HG03280 (cell line): ENCODE results near the gene MRM2.
"Not testable (repeated sequence)": the region's sequence is repeated elsewhere in the genome, so short reads cannot be mapped to it uniquely, and the experiment has no call there.

Experiments
- ATAC-seq: cut with Tn5 transposase; IDR thresholded peaks from one replicate; pipeline ENCODE4 v1.9.1; 2021; ENCODE audit warnings: mild to moderate bottlenecking, moderate library complexity; ENCODE audit not compliant: unreplicated experiment

MRM2 gene

DNA sequence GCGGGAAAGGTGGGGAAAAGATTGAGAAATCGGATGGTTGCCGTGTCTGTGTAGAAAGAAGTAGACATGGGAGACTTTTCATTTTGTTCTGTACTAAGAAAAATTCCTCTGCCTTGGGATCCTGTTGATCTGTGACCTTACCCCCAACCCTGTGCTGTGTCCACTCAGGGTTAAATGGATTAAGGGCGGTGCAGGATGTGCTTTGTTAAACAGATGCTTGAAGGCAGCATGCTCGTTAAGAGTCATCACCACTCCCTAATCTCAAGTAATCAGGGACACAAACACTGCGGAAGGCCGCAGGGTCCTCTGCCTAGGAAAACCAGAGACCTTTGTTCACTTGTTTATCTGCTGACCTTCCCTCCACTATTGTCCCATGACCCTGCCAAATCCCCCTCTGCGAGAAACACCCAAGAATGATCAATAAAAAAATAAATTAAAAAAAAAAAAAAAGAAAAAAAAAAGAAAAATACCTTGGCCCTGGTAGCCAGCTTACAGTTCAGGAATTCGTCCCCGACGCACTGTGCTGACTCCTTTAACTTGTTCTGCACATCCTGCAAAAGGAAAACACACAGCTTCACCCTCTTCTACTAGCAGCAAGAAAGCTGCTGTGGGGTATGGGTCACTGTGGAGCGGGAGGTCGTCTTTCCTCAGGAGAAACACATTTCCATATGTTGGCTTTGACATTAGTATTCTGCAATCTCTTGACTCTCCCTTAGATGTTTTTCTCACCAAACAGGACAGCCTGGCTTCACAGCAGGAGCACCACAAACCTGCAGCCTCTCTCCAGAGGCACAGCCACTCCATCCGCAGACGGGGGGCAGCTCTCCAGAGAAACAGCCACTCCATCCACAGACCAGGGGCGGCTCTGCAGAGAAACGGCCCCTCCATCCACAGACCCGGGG lies 27.3 kb upstream of the MRM2 start:
- not testable (repeated sequence) for ATAC-seq

DNA sequence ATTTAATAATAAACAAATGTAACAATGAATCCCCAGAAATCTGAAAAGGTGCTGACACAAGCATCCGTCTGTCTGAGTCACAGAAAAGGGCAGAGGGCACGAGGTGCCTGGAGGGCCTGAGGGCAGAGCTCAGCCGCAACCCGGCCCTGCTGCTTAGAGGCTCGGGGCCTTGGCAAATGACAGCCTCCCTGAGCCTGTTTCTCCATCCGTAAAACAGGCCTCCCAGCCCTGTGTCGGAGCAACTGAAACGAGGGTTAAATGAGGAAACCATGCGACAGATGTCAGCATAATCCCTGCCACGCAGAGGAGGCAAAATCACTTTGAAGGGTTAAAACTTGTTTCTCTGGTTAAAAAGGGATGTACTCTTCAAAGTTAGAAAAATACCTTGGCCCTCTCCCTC lies 24.9 kb upstream of the MRM2 start:
- ATAC-seq, result no peak

DNA sequence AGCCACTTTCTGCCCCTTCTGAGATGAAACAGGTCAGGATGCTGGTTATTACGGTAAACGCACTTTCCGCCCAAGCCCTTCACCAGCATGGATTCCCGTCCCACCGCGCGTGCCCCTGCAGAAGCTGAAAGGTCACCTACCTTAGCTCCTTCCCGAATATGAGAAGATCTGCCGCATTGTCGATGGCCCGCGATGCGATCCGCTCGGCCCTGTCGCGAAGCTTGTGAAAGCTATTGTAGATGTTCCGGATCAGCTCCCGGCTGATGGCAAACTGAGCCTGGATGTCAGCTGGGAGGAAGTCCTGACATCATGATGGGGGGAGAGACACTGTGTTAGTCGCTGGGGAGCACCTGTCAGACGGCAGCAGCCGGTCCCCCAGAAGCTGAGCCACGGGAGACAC lies 22.2 kb upstream of the MRM2 start:
- ATAC-seq, result no peak

DNA sequence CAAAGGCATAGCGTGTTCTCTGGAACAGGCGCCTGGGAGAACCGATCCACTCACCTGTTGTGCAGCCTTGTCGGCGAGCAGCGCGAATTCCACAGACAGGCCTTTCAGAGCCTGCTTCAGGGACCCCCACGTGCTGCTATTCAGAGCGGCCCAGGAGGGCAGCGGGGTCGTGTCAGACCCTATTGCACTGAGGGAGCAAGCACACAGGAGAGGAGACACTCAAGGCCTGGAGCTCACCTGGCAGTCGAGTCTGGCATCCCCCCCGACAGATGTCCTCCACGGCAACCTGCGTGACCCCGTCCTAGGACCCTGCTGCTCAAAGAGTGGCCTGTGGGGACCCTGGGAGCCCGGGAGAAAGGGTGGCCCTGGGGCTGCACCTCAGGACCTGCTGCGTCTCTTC lies 21.2 kb upstream of the MRM2 start:
- no peak for ATAC-seq

DNA sequence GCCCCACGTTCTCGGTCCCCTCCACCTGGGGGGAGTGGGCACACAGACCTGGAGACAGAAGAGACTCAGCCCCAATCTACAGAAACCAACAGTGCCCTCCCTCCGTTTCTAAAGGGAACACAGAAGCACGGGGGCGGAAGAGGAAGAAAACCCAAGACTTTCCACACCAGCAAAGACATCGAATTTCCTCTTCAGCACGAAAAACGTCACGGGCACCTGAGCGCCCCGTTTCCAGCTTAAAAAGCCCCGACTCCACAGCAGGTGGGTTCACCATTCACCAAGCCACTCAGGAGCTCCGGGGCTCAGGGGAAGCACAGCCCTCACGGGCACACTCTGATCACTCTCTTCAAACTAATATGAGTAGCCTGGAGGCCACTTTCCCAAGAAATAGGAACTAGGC lies 19.6 kb upstream of the MRM2 start:
- ATAC-seq, result no peak

DNA sequence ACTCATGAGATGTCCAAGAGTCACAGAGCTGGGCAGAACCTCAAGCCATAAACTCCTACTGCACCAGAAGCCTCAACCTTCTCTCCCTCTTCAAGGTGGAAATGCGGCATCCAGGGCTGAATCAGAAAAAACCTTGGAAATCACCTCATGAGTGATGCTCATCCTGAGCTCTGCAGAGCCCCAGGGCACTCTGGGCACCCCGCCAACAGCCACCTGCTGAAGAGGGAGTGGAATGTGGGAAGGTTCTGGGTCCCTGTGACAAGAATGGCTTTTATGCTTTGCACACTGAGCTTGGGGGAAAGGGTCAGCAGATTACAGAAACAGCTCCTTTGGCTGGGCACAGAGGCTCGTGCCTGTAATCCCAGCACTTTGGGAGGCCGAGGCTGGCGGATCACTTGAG lies 18.8 kb upstream of the MRM2 start:
- ATAC-seq, result no peak

DNA sequence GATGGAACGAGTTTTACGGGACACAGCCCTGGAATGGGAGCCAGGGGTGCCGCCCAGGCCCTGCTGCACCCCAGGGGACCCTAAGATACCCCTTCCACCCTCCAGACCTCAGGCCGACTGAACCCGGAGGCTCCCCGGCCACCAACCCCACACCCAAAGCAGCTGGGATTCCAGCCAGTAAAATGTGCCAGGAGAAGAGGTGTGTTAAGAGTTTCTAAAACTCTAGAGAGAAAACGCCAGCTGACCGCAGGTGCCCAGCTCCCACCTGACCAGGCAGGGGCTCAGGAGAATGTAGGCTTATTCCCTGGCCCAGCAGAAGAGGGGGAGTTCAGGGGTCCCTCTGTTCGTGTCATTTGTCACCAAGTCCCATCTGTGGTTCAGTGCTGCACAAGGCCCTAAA lies 17.5 kb upstream of the MRM2 start:
- no peak for ATAC-seq

DNA sequence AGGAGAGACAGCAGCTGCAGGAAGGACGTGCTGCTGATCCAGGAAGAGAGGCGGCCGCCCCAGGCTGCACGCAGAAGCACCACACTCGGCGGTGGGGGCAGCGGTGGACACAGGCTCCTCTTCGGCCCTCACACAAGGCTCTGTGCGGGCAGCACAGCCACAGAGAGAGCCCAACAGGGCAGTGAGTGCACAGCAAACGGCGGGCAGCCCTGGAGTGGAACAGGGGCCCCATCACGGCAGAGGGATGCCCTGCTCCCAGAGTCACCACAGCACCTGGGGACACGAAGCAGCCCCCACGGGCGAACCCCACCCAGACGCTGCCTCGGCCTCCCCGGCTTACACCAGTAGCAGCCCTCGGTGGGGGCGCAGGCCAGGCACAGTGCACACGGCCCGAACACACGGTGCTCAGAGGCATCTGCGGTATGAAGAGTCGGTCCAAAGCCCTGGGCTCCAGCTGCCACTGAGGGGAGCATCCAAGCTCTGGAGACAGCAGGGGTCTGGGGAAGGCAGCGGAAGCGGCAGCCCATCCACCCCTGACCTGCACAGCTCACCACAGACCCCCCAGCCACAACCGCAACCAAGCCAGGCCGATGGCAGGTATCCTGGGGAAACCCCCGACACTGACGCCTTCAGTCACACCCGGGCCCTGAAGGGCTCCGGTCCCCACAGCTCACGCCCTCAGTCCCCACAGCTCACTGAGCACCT lies 16.8 kb upstream of the MRM2 start:
- peak; percentile 51 for ATAC-seq

DNA sequence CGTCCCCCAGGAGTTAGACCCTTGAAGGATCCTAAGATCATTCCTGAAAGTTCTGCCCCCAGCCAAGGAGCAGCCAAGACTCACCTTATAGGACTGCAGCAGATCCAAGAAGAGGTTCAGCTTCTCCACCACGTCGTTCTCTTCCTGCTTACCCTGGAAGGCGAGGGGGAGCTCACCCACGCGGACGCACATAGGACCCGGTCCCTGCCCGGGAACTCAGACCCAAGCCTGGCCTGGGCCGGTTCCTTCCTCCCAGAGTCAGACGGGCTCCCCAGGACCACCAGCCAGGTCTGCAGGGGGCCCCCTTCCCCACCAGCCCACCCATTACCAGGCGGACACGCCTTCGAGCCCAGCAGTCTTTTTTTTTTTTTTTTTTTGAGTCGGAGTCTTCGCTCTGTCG lies 15.6 kb upstream of the MRM2 start:
- no peak for ATAC-seq

DNA sequence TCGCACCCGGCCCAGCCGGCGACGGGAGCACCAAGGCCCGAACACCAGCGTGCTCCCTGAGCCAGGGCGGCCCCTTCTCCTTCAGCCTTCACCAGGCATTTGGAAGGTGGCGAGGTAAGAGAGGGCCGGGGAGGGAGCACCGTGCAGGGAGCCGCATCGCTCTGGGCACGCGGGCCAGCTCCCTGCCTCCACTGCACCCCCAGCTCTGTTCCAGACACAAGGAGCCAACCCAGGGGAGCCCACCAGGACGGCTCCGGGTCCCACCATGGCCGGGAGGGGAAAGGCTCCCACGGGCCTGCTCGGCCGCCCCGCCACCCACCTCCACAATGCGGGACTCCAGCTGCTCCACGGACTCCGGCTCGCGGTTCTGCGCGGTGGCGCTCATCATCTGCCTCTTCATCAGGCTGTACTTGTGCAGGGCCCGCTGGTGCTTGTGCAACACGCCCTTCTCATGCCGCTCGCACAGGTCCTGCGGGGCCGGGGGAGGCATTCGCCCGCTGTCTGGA lies 15.1 kb upstream of the MRM2 start:
- ATAC-seq, result no peak

DNA sequence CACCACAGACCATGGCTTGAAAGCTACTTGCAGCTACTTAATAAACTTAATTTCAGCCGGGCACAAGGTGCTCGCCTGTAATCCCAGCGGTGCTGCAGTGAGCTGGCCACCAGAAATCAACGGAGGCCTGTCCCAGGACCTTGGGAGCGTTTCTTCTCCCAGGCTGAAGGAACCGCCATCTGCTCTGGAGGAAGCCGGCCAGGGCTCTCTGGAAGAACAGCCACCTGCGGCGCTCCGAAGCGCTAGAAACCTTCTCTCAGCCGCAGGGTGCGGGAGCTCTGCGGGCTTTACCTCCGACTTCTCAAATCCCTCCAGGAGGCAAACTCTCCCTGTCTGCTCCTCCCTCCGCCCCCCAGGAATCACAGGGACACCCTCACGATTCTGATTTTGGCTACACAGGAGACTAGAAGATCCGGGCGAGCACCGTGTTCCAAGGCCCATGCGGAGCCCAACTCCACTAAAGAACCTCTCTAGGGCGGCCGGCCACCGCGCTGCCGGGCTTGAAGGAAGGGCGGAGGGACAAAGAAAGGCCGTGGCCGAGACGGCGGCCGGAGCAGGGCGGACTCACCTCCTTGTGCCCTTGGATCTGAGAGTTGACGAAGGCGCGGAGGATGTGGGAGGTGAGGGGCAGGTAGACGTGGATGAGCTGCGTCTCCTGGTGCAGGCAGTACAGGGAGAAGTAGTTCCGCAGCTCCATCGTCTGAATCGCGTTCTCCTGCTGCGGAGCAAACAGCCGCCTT lies 14.5 kb upstream of the MRM2 start:
- ATAC-seq, result no peak

DNA sequence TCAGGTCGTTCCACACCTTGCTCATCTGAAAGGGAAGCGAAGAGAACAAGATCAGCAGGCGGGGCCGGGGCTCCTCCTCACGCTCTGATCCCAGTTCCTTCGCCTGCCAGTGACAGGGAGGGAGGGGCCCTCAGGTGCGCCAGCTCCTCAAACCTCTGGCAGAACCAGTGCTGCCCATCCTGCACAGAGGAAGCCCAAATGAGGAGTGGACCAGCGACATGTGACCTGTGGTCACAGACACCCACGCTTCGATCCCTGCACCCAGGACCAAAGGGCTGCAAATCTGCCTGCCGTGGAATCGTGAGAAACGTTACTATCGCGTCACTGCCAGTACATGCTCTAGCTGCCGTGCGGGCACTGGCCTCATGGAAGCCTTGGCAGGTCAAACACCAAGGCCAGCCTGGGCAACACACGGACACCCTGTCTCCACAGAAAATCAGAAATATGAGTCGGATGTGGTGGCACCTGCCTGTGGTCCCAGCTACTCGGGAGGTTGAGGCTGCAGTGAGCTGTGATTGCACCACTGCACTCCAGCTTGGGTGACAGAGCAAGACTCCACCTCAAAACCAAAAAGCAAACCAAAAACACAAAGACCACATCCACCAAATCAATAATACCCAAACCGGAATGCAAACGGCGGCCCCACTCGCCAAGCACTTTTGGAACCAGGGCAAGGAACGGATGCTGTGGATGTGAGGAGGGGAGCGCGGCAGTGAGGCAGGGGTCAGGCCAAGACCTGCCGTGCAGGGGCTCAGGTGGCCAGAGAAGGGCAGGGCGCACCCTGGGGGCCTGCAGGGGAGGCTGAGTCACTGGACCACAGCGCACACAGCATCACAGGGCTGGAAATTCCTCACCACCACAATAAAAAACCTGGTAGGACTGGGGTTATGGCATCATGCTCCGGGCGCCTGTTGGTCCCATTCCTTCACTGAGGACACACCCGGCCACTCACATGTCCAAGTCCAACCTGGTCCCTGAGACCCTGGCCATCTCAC lies 13.4 kb upstream of the MRM2 start:
- ATAC-seq, result no peak

DNA sequence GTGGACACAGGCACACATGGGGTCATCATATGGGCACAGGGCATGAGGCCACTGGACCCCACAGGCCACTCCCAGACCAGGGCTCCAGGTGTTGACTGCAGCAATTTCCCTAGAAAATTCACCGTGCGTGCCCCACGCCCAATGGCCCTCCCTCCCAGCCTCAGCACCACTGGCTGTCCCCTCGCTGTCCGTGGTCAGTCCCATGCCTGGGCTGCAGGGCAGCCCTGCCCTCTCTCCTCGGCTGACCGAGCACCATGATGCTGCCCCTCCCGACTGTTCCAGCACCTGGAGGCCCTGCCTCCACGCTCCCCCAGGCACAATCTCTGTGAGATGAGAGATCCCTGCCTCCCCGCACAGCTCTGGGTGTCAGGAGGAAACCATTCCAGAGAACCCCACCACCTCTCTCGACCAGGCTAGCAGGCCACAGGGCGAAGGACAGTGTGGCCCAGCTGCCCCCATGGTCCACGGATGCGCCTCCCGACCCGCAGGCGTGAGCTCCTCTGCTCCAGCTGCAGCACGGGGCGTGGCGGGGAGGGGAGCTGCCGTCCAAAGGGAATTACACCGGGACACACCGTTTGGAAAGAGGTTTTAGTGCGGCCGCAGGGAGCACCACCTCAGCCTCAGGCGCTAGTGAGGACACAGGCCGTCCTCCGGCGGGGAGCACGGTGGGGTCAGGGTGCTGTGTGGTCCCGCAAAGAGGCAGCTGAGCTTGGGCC lies 12.6 kb upstream of the MRM2 start:
- ATAC-seq, result no peak

DNA sequence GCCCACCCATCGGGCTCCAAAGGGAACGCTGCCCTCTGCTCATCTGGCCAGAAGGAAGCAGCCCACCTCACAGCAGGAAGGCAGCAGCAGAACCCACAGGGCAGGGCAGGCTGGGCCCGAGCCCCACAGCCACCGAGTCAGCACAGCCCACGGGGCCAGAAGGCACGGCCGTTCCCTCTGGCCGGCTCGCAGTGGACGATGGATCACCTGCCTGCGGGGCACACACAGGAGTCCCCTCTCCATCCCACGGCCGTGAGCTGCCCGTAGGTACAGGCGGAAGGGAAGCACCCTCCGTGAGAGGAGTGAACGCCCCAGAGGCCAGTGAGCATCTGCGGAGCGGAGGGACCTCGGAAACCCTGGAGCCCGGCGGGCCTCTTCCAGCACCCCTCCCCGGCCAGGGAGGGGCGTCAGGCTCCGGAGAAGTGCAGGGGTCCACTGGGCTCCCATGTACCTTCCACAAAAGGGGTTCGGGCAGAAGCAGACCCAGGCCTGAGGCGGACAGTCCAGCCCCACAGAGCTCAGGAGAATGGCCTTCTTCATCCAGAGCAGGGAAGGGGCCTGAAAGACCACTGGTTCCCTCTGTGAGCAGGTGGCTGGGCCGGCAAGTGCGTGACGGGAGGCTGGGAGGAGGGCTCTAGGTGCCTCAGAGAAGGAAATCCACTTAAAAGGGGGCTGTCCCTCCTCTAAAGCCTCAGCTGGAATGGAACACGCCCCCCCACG lies 11.7 kb upstream of the MRM2 start:
- ATAC-seq, result no peak

DNA sequence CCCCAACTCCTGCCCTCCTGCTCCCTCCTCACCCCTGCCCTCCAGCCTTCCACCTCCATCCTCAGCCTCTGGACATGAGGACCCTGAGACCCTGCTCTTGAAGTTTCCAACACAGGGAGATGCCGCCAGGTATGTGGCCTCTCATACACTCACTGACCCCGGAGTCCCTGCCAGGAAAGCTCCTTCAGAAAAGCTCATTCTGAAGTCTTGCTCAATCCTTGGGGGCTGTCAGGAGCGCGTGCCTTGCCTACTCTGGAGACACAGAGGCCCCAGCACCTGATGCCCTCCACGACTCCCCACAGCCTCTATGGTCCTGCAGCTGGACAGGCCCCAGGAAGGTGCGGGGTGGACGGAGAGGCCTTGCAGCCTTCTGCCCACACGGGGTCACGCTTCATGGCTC lies 11.0 kb upstream of the MRM2 start:
- no peak for ATAC-seq

DNA sequence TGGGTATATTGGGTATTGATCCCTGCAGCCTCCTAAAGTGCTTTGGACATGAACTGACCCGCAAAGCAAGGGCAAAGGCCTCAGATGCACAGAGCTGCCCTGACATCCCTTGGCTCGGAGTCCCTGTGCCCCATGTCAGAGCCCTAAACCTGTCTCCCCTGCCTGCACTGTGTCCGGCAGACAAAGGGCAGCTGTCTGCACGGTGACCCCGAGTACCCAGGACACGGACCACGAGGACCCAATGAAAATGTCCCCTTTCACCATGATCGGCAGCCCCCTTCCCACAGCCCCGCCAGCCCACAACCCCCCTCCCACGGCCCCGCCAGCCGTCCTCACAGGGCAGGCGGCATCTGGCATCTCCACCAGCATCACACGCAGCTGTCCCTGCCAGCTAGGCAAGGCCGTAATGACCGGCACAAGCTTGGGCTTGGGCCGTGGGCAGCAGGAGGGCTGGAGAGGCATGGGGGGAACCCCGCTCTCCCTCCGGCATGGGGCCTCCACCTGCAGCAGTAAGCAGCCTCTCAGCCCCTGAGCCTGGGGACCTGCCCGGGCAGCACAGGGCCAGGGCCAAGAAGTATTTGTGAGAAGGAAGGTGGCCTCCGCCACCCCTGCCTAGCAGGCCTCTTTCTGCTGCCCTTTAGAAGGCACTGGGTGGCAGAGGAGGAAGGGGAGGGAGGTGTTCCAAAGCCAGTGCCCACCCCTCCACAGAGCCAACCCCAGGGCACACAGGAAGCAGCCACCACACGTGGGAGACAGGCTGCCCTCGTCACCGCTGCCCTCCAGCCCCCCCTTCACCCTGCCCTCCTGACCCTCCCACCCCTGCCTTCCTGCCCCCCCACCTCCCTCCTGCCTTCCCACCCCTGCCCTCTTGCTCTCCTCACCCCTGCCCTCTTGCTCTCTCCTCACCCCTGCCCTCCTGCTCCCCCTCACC lies 10.1 kb upstream of the MRM2 start:
- ATAC-seq, result no peak

DNA sequence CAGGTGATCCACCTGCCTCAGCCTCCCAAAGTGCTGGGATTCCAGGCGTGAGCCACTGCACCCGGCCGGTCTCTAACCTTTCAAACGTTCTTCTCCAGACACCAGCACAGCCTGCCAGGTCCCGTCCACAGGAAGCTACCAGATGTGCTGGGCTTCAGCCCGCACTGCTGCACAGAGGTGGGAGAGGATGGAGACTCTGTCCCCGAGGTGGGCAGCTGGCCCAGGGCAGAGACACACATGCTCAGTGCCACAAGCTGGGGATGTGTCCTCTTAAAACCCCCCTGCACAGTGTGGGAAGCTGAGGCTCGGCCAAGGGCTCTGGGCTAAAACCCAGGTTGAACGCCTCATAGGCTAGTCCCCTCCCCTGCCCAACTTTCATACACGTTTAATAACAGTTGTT lies 9.4 kb upstream of the MRM2 start:
- ATAC-seq, result no peak

DNA sequence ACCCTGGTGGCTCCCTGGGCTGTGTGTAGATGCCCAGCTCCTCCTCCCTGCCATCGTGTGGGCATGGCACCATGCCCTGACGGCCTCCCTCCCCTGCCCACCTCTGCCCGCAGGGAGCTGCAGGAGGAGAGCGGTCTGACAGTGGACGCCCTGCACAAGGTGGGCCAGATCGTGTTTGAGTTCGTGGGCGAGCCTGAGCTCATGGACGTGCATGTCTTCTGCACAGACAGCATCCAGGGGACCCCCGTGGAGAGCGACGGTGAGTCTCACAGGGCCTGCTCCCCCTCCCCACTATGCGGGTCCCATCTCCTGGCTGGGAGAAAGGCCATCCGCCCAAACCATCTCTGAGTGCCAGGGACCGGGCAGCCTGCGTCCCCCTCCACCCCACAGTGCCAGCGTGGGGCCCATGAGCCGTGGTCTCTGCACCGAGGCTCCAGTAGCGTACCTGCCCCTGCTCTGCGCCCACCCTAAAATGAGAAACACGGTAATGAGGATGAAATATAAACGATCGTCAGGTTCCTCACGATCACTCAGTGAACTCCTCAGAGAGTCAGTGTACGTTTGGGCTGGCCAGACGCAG lies 7.8 kb upstream of the MRM2 start:
- ATAC-seq, result no peak
